ENCODE measurements around the gene NSD2. TPM values are rescaled to one million over a fixed set of nuclear protein-coding genes. Genes with fewer than 3 reads are reported as not detected.

The NSD2 gene
- polyA plus RNA-seq (51.6 and 52.3 TPM in 2 replicates), polyA minus RNA-seq (172 and 186 TPM in 2 replicates)

DNA sequence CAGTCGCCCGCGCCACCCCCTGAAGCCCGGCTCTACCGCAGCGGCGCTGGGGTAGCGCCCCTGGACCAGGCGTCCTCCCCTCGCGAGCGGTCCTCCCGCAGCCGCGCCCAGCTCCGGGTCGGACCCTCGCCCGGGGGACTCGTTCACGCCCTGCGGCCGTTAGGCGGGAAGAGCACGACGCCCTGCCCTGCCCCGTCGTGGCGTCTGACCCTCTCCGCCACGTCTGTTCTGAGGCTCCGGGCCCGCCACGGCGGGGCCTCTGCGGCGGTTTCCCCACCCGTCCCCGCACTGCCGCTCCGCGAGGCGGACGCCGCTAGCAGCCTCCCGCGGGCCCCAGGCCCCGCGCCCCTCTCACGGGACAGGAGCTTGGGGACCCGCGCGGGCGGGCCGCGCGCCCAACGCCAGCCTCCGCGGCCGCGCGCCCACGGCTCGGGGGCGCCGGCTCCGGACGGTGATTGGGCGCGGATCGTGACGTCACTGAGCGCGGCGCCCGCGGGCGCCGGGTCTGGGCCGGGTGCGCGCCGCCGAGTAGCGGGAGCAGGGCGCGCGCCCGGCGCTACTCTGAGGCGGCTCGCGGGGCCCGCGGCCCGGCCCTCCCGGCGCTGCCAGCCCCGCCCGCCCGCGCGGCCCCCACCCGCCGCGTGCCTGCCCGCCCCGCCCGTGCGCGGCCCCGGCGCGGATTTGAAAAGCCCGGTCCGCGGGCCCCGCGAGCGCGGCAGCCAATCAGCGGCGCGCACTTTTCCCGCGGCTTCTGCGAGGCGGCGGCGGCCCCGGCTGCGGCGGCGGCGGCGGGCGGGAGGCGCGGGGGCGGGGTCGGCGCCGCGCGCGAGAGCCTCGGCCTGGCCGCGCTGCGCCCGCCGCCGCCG, at the start of gene NSD2:
TSS of gene NSD2 (plus strand) at position 816 of the 866 bp plus-strand sequence. CDS start 29,262 bp downstream, outside the sequence.
- Histone ChIP-seq H3K9ac (ENCODE audit: low read length) (peak within 1 kb of the TSS; percentile 94), H2AFZ (ENCODE audit: low read depth, low read length) (peak within 1 kb of the TSS; percentile 80), H3K79me2 (replicated peaks; ENCODE audit: insufficient read depth, low read length) (peaks cover 36% of the 10 kb centered on the region), H3K9me3 (ENCODE audit: low read length) (no peaks in the 10 kb centered on the region), H3K4me2 (ENCODE audit: low read length) (peak within 1 kb of the TSS; percentile 91), H3K4me3 (ENCODE audit: low read length) (peak within 1 kb of the TSS; percentile 95), H3K27ac (ENCODE audit: low read length) (peak within 1 kb of the TSS; percentile 92), H3K36me3 (ENCODE audit: insufficient read depth, low read length) (no peaks in the 10 kb centered on the region), H4K20me1 (ENCODE audit: insufficient read depth) (peaks cover 6% of the 10 kb centered on the region), H3K9me2 (ENCODE audit: insufficient read depth, low read length) (no peaks in the 10 kb centered on the region), H3F3A (ENCODE audit: insufficient read depth, low read length, poor library complexity, severe bottlenecking) (peaks cover 8% of the 10 kb centered on the region), H3K27me3 (ENCODE audit: insufficient read depth, low read depth, low read length) (no peaks in the 10 kb centered on the region)
- peak; percentile 66 for TF ChIP-seq EP300 (conservative IDR thresholded peaks at IDR 0.05; ENCODE audit: poor library complexity, severe bottlenecking)
- peak; percentile 81 for TF ChIP-seq POLR2AphosphoS5 (IDR thresholded peaks at IDR 0.05)
- TF ChIP-seq, protein P1, sequence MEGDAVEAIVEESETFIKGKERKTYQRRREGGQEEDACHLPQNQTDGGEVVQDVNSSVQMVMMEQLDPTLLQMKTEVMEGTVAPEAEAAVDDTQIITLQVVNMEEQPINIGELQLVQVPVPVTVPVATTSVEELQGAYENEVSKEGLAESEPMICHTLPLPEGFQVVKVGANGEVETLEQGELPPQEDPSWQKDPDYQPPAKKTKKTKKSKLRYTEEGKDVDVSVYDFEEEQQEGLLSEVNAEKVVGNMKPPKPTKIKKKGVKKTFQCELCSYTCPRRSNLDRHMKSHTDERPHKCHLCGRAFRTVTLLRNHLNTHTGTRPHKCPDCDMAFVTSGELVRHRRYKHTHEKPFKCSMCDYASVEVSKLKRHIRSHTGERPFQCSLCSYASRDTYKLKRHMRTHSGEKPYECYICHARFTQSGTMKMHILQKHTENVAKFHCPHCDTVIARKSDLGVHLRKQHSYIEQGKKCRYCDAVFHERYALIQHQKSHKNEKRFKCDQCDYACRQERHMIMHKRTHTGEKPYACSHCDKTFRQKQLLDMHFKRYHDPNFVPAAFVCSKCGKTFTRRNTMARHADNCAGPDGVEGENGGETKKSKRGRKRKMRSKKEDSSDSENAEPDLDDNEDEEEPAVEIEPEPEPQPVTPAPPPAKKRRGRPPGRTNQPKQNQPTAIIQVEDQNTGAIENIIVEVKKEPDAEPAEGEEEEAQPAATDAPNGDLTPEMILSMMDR (IDR thresholded peaks at IDR 0.05; ENCODE audit: poor library complexity, severe bottlenecking) = no peak
- TF ChIP-seq RAD21 (conservative IDR thresholded peaks at IDR 0.05) = no peak
- TF ChIP-seq, protein P2, sequence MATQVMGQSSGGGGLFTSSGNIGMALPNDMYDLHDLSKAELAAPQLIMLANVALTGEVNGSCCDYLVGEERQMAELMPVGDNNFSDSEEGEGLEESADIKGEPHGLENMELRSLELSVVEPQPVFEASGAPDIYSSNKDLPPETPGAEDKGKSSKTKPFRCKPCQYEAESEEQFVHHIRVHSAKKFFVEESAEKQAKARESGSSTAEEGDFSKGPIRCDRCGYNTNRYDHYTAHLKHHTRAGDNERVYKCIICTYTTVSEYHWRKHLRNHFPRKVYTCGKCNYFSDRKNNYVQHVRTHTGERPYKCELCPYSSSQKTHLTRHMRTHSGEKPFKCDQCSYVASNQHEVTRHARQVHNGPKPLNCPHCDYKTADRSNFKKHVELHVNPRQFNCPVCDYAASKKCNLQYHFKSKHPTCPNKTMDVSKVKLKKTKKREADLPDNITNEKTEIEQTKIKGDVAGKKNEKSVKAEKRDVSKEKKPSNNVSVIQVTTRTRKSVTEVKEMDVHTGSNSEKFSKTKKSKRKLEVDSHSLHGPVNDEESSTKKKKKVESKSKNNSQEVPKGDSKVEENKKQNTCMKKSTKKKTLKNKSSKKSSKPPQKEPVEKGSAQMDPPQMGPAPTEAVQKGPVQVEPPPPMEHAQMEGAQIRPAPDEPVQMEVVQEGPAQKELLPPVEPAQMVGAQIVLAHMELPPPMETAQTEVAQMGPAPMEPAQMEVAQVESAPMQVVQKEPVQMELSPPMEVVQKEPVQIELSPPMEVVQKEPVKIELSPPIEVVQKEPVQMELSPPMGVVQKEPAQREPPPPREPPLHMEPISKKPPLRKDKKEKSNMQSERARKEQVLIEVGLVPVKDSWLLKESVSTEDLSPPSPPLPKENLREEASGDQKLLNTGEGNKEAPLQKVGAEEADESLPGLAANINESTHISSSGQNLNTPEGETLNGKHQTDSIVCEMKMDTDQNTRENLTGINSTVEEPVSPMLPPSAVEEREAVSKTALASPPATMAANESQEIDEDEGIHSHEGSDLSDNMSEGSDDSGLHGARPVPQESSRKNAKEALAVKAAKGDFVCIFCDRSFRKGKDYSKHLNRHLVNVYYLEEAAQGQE (IDR thresholded peaks at IDR 0.05; ENCODE audit: borderline replicate concordance) = peak; percentile 53
- TF ChIP-seq MXI1 (conservative IDR thresholded peaks at IDR 0.05; ENCODE audit: poor library complexity, severe bottlenecking) = peak; percentile 85
- peak; percentile 37 for TF ChIP-seq SMC3 (conservative IDR thresholded peaks at IDR 0.05; ENCODE audit: poor library complexity)
- TF ChIP-seq TAF1 (IDR thresholded peaks at IDR 0.05; ENCODE audit: low read depth) = no peak
- no peak for TF ChIP-seq EZH2 (IDR thresholded peaks at IDR 0.05; ENCODE audit: borderline replicate concordance, insufficient read depth, low read length, poor library complexity, severe bottlenecking)

DNA sequence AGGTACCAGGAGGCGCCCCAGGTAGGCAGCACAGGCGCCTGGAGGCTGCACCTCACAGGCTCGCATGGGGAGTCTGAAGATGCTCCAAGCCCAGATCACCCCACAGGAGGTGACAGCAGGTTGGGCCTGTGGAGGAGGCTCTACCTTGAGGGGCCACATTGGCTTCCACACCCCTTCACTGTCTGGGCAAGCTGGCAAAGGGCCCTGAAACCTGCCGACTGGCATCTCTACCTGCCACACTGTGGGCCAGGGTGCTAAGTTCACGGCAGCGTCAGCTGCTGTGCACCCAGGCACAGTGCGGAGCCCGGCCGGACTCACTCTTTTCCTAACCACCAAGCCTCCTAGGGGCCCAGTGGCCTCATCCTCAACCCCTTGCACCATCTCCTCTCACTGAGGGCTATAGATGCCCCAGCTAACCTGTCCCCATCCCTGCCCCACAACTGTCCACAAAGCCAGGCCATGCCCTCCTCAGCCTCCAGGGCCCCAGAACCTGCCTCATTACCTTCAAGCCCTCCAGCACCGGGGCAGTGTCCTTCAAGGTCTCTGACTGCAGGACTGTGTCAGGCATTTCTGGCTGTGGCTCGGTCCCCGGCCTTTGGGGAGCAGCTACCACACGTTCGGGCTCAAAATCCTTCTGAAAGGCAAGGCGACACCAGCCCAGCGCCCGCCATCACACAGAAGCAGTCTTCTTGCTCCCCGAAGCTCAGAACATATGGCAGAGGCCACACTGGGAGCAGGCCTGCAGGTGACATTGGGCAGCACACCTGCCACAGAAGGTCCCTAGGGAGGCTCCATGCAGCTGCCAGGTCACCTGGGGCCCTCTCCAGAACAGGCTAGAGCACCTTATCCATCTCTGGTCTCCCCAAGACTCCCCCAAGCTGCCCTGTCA, 49.3 kb upstream of the NSD2 start:
- Histone ChIP-seq H3F3A (ENCODE audit: insufficient read depth, low read length, poor library complexity, severe bottlenecking) (no peaks in the 10 kb centered on the region), H3K9me3 (ENCODE audit: low read length) (no peaks in the 10 kb centered on the region), H3K4me2 (ENCODE audit: low read length) (no peak overlapping the region), H3K9ac (ENCODE audit: low read length) (no peak overlapping the region), H4K20me1 (ENCODE audit: insufficient read depth) (no peaks in the 10 kb centered on the region), H3K79me2 (replicated peaks; ENCODE audit: insufficient read depth, low read length) (no peaks in the 10 kb centered on the region), H3K9me2 (ENCODE audit: insufficient read depth, low read length) (no peaks in the 10 kb centered on the region), H3K27ac (ENCODE audit: low read length) (no peak overlapping the region), H3K4me3 (ENCODE audit: low read length) (no peak overlapping the region), H3K27me3 (ENCODE audit: insufficient read depth, low read depth, low read length) (no peaks in the 10 kb centered on the region), H2AFZ (ENCODE audit: low read depth, low read length) (no peak overlapping the region), H3K36me3 (ENCODE audit: insufficient read depth, low read length) (no peaks in the 10 kb centered on the region)
- TF ChIP-seq SMC3 (conservative IDR thresholded peaks at IDR 0.05; ENCODE audit: poor library complexity) (no peak), MXI1 (conservative IDR thresholded peaks at IDR 0.05; ENCODE audit: poor library complexity, severe bottlenecking) (no peak), TAF1 (IDR thresholded peaks at IDR 0.05; ENCODE audit: low read depth) (no peak)
- TF ChIP-seq, protein P2 (IDR thresholded peaks at IDR 0.05; ENCODE audit: borderline replicate concordance) = no peak
- TF ChIP-seq, protein P1 (IDR thresholded peaks at IDR 0.05; ENCODE audit: poor library complexity, severe bottlenecking) = no peak
